Transverse colon (tissue), 4 donors: Measurements from ENCODE around the gene FOXJ3.

Experiments used
- CTCF ChIP-seq, 5 experiments: fragments of 200-600 bp in 3 of 5; fragments of 450-650 bp in 2 of 5; sonication (generic) in 3 of 5; IDR thresholded peaks; 1 replicate in 2 of 5; 2 replicates in 3 of 5; pipeline ENCODE4 v1.5.1; 2016 to 2017; ENCODE audit warnings: antibody characterized with exemption in 5 of 5, inconsistent platforms in 3 of 5, mild to moderate bottlenecking in 2 of 5, moderate library complexity in 1 of 5
- POLR2A ChIP-seq: fragments of 450-650 bp; IDR thresholded peaks from one replicate; pipeline ENCODE4 v1.6.1; 2016; ENCODE audit warnings: antibody characterized with exemption, mild to moderate bottlenecking, moderate library complexity
- POLR2AphosphoS5 ChIP-seq, 3 donors: sonication (generic); formaldehyde crosslinking; IDR thresholded peaks; one replicate each; pipeline ENCODE4 v1.6.1; 2016; ENCODE audit warnings: antibody characterized with exemption in 3 of 3

GRCh38 chr1:42334240-42335049, 590 bp downstream of the FOXJ3 start:
- TF ChIP-seq CTCF (IDR thresholded peaks at IDR 0.05) (no peak), POLR2A (no peak), POLR2AphosphoS5 (IDR thresholded peaks at IDR 0.05) (no peak)
